Cardiac fibroblast (primary cell): ENCODE measurements around the gene GART.

Experiments
- DNase-seq, 2 donors: peaks; one replicate each; pipeline versions ENCODE4 v3.0.0 to v3.0.0-alpha.2; 2010; ENCODE audit warnings: low read depth in 2 of 2
- H3K4me3 ChIP-seq, 2 donors: replicated peaks in 1 of 2; 1 replicate in 1 of 2; 2 replicates in 1 of 2; pipeline ENCODE4 v1.5.1; 2011; ENCODE audit warnings: low read depth in 2 of 2, low read length in 2 of 2, mild to moderate bottlenecking in 2 of 2, moderate library complexity in 1 of 2
- CTCF ChIP-seq: IDR thresholded peaks from one replicate; pipeline ENCODE4 v1.5.1; 2011; ENCODE audit warnings: low read depth, mild to moderate bottlenecking, low read length, inconsistent platforms

The GART gene

GRCh38 chr21:33541105-33541711 is 709 bp downstream of the GART start:
- TF ChIP-seq CTCF, result no peak
- DNase-seq, result peak; percentile 18 to 37
- H3K4me3 ChIP-seq, result peak overlapping the region; percentile 64 to 92

GRCh38 chr21:33540711-33541104 is 1.2 kb downstream of the GART start:
- no peak for TF ChIP-seq CTCF
- DNase-seq, result no peak
- peak overlapping the region; percentile 64 to 92 for H3K4me3 ChIP-seq

- DNase-seq, result peak; percentile 33 to 91
- no peak for TF ChIP-seq CTCF
- no peak overlapping the region for H3K4me3 ChIP-seq
Observed at GRCh38 chr21:33539616-33540015, 2.3 kb downstream of the GART start.

- no peak for DNase-seq
- H3K4me3 ChIP-seq, result no peak overlapping the region
- no peak for TF ChIP-seq CTCF
Observed at GRCh38 chr21:33537212-33537611, 4.7 kb downstream of the GART start.

- DNase-seq, result no peak
- no peak for TF ChIP-seq CTCF
- H3K4me3 ChIP-seq, result no peak overlapping the region
Observed at GRCh38 chr21:33531007-33531406, 10.9 kb downstream of the GART start.

- no peak for TF ChIP-seq CTCF
- no peak for DNase-seq
- no peak overlapping the region for H3K4me3 ChIP-seq
Observed at GRCh38 chr21:33522953-33523349, 19.0 kb downstream of the GART start.
